ENCODE measurements around the gene CLMN. TPM values are rescaled to one million over a fixed set of nuclear protein-coding genes. Genes with fewer than 3 reads are reported as not detected.

The CLMN gene
- total and polyA plus RNA-seq, 2 of the 8 experiments (the other 6 are each of a cell fraction or from before 2014, with no cell fraction given), result 1.6 to 8.2 TPM

DNA sequence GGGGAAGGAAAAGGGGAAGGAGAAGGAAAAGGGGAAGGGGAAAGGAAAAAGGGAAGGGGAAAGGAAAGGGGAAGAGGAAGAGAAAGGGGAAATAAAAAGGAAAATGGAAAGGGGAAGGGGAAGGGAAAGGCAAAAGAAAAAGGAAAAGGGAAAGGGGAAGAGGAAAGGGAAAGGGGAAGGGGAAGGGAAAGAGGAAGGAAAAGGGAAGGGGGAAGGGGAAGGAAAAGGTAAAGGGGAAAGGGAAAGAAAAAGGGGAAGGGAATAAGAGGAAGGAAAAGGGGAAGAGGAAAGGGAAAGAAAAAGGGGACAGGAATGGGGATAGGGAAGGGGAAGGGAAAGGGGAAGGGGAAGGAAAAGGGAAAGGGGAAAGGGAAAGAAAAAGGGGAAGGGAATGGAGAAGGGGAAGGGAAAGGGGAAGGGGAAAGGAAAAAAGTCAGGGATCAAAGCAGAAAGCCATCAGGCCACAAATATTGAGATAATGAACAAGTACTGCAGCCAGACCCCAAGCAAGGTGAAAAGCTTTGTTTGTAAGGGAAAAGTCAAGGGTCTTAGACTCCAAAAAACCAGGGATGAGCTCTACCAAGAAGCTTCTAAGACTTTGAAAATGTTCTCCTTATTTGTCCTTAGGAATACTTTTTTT lies 182.4 kb downstream of the CLMN start:
- Histone ChIP-seq H3K23me2 (ENCODE audit: low read depth, low read length) (no peaks in the 10 kb centered on the region; the same call in 1 of the 2 replicates), H3K36me3 (ENCODE audit: control insufficient read depth in 2 of 4, insufficient read depth in 4 of 4, low read length in 3 of 4) (peaks cover 0 to 4% (median 0%) of the 10 kb centered on the region in 4 experiments; a peak in 1 of 8 replicates), H3K79me1 (ENCODE audit: low read depth, low read length) (0 out of 2 replicates have a peak, but pooled peaks cover 2% of the 10 kb centered on the region), H2BK12ac (ENCODE audit: low read depth, low read length) (0 out of 2 replicates have a peak overlapping the region, but pooled peaks have one; percentile 21), H3K9me3 (ENCODE audit: insufficient read depth in 2 of 2, low read depth in 1 of 2, low read length in 1 of 2) (no peaks in the 10 kb centered on the region), H3K4ac (replicated peaks; ENCODE audit: insufficient read length, low read depth, low read length) (no peak overlapping the region), H3K4me2 (ENCODE audit: insufficient read depth in 1 of 2, low read depth in 2 of 2, low read length in 2 of 2) (no peak overlapping the region), H2AK5ac (ENCODE audit: low read depth, low read length) (no peak overlapping the region), H4K20me1 (replicated peaks in 1 of 2; ENCODE audit: control insufficient read depth in 1 of 2, insufficient read depth in 2 of 2, low read length in 2 of 2) (peaks cover 2 to 4% of the 10 kb centered on the region in 2 experiments), H3K79me2 (ENCODE audit: control insufficient read depth in 1 of 2, insufficient read depth in 2 of 2, low read length in 2 of 2) (peaks cover 6 to 81% of the 10 kb centered on the region in 2 experiments; a peak in 3 of 4 replicates), H3K27me3 (replicated peaks in 1 of 4; ENCODE audit: control insufficient read depth in 3 of 4, extremely low read depth in 1 of 4, insufficient read depth in 3 of 4, low read length in 3 of 4) (no peaks in the 10 kb centered on the region), H2AFZ (ENCODE audit: low read length) (no peak overlapping the region), H2BK15ac (ENCODE audit: low read length) (no peak overlapping the region), H3K4me3 (ENCODE audit: extremely low read depth in 1 of 4, insufficient read depth in 2 of 4, low read depth in 3 of 4, low read length in 4 of 4) (no peak overlapping the region), H4K8ac (ENCODE audit: extremely low read depth, insufficient read depth, low read length) (no peak overlapping the region), H4K91ac (replicated peaks; ENCODE audit: insufficient read length, low read length) (no peak overlapping the region), H3K27ac (ENCODE audit: low read depth, low read length) (no peak overlapping the region), H3K9ac (replicated peaks in 1 of 4; ENCODE audit: extremely low read depth in 1 of 4, low read depth in 3 of 4, low read length in 3 of 4) (no peak overlapping the region), H3K18ac (ENCODE audit: extremely low read depth, low read length) (no peak overlapping the region), H4K5ac (ENCODE audit: insufficient read length, low read depth, low read length) (no peak overlapping the region), H3K4me1 (replicated peaks in 1 of 4; ENCODE audit: control insufficient read depth in 3 of 4, insufficient read depth in 4 of 4, low read length in 3 of 4) (peaks cover 2 to 14% (median 6%) of the 10 kb centered on the region in 4 experiments; a peak in 4 of 7 replicates), H3K23ac (ENCODE audit: insufficient read length) (no peak overlapping the region), H2BK5ac (ENCODE audit: low read depth, low read length) (no peak overlapping the region), H3K56ac (replicated peaks; ENCODE audit: insufficient read length, low read depth, low read length) (no peak overlapping the region), H2BK120ac (replicated peaks; ENCODE audit: low read depth, low read length) (no peak overlapping the region), H3K14ac (ENCODE audit: insufficient read length) (no peak overlapping the region), H2BK20ac (ENCODE audit: low read length) (no peak overlapping the region)
- FAIRE-seq (no peak), DNase-seq (ENCODE audit: low read depth in 1 of 2, low spot score in 2 of 2) (no peak)
- ChIA-PET CTCF (ENCODE audit: partially characterized antibody) (interaction anchor here (0.9 kb wide), 1 partner anchor 18 kb away, joined by 4 read pairs; no protein-coding TSS in a partner anchor), POLR2A (ENCODE audit: partially characterized antibody) (interaction anchor here (0.7 to 1.5 kb wide), 5 partner anchors 19 to 535 kb away, joined by 3 to 5 read pairs (median 3); partner anchors contain the start of genes DICER1 and GSC)
- TF ChIP-seq TAF1 (IDR thresholded peaks at IDR 0.05; ENCODE audit: low read depth, low read length), result no peak
- 0 out of 2 replicates have a peak, but pooled peaks have one; percentile 9 for TF ChIP-seq EGR1 (IDR thresholded peaks at IDR 0.05; ENCODE audit: borderline replicate concordance, low read depth, low read length)

All from H1 (cell line).